NCI-H510A (cell line): Measurements from ENCODE around the gene MDFI.
A peak's percentile ranks its signal among the peaks of the same experiment; 100 is the strongest.

Experiments used
- DNase-seq: peaks from one replicate; lab custom pipeline; 2025; lab: John Stamatoyannopoulos, UW

MDFI gene

DNA sequence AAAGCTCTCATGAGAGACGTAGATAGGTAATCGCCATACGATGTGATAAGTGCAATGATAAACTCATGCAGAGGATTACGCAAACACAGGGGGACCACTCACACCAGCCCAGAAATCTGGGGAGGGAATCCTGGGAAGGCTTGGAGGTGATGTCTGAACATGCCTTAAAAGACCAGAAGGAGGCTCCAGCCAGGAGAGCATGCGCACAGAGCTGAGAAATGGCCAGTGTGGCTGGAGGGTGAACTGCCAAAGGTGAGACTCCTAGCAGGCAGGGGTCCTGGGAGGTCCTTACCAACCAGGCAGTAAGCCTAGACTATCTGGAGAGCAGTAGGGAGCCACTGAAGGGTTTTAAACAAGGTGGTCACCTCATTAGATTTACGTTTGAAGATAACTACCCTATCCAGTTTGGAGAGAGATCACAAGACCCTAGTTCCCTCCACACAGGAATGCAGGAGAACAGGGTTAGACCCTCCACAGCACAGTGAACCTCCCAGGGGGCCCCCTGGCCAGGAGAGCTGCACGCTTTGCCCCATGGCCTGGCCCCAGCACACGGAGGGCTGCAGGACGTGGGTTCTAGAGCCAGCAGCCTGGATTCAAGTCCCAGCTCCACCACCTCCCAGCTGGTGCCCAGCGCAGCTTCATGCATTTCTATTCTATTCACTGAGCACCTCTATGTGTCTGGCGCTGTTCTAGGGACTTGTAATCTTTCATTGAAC lies 13.1 kb downstream of the MDFI start:
- DNase-seq = no peak

DNA sequence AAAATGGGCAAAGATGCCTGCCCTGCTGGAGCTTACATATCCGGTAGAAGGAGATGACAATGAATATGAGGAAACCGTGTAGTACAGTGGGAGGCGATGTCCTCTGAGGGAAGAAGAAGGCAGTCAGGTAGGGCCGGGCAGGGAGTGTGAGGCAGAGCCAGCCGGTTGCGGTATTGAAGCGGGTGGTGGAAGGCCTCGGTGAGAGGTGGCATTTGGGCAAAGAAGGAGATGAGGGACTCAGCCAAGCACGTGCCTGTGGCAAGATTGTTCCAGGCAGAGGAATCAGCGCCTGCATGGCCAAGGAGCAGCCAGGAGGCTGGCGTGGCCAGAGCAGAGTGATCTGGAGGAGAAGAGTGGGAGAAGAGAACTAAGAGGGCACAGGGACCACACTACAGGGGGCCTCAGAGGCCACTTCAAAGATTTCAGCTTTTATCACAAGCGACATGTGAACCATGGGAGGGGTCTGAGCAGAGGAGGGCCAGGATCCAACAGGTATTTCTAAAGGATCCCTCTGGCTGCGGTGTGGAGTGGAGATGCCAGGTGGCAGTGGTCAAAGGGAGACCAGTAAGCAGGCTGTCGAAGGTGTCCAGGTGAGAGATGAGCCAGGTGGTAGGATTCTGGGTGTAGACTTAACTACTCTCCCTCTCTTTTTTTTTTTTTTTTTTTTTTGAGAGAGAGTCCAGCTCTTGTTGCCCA lies 13.8 kb downstream of the MDFI start:
- DNase-seq = no peak

DNA sequence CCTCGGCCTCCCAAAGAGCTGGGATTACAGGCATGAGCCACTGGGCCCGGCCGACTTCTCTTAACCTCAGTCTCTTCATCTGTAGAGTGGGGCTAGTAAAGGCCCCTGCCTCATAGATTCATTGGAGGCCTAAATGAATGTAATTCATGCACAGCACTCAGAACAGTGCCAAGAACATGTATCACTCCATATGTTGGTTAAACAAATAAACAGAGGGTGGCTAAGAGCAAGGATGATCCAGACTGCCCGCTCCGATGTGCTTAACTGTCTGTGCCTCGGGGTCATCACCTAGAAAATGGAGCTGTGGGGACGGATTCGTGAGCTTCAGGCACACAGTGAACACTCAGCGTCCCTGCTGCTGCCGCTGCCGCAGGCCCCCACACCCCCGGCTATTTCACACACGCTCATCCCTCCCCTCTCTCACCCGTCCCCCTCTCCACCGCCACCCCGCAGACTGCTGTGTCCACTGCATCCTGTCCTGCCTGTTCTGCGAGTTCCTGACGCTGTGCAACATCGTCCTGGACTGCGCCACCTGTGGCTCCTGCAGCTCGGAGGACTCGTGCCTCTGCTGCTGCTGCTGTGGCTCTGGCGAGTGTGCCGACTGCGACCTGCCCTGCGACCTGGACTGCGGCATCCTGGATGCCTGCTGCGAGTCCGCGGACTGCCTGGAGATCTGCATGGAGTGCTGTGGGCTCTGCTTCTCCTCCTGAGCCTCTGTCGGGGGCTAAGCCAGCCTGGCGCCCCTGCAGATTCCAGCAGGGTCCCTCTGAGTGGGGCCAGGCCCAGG lies 14.8 kb downstream of the MDFI start:
- peak; percentile 88 for DNase-seq

DNA sequence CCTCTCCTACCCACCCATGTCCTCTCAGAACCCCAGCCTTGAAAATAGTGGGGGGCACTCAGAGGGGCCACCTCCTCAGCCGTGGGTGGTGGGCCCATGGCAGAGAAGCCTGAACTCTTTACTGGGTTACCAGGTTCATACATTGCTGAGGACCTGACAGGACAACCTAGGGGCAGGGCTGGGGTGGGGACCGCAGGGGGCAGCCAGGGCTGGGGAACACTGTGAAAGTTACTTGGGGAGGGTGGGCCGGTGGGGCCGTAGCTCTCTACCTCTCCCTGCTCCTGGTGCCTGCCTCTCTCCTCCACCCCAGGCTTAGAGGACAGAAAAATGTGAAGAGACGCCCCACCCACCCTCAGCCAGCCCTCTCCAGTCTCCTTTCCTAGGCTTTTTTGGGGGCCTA lies 15.4 kb downstream of the MDFI start:
- DNase-seq = no peak

DNA sequence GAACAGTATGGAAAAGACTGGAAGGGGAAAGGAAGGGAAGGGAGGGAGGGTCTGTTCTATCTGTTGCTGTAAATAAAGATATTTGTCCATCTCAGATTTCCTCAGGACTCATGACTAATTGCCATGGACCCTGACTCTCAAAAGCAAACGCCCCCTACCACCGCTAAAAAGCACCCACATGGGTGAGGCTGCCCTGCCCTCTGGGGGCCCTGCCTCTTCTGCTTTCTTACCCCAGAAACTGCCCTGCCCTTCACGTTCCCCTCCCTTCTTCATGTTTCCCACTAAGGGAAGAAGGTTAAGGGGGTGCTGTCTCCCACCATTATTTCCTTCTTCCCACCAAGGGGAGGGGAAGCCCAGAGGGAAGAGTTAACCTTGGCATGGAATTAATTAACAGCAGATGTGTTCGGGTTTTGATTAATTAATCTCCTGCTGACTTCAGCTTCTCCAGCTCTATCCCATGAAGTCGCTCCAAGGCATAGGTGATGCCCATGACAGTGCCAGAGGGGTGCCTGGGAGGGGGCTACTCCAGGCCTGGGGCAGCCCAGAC lies 16.0 kb downstream of the MDFI start:
- DNase-seq = no peak

DNA sequence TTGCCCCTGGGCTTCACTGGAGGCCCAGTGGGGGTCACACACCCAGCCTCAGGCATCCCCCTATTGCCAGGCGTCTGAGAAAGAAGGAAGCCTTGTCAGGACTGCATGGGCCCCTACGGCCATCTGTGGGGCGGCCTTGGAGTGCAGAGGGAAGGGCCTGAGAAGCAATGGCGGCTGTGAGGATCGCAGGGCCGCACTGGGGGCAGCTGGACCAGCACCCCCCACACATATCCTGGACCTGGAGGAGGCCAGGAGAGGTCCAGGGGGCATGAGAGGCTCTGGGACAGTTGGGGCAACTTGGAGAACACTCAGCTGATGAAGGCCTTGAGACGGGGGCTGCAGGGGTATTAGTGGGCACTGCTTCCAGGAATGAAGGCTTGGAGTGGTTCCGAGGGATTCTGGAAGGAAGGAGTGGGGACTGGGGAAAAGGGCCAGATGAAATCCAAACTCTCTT lies 16.5 kb downstream of the MDFI start:
- DNase-seq = no peak

DNA sequence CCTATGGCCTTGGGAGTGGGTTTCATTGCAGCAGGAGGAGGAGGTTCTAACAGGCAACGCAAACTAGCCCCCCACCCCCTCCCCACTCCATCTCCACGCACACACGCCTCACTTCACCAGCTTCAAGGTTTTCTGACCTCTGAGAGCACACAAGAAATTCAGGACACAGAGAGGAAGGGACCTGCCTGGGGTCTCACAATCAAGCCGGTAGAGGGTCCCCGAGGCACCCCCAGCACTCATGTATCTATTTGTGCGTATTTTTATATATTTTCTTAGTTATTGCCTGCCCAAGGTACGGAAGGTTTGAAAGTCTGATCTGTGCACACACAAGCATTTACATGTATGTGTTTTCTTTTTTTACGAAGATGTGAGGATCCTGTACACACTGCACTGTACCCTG lies 16.9 kb downstream of the MDFI start:
- no peak for DNase-seq

DNA sequence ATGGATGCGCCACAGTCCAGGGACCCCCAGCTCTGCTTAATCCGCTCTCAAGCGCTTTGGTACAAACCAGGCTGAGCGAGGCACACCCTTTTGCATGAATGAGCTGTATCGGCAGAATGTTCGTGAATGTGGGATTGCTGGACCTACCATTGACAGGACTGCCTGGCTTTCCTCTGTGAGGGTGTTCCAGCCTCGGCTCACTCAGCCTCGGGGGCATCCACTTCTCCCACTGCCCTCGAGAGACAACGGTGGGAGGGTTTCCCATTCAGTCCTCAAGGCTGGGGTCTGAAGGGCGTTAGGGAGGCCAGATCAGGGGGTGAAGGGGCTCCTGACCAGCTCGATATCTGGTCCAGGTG lies 17.4 kb downstream of the MDFI start:
- no peak for DNase-seq

DNA sequence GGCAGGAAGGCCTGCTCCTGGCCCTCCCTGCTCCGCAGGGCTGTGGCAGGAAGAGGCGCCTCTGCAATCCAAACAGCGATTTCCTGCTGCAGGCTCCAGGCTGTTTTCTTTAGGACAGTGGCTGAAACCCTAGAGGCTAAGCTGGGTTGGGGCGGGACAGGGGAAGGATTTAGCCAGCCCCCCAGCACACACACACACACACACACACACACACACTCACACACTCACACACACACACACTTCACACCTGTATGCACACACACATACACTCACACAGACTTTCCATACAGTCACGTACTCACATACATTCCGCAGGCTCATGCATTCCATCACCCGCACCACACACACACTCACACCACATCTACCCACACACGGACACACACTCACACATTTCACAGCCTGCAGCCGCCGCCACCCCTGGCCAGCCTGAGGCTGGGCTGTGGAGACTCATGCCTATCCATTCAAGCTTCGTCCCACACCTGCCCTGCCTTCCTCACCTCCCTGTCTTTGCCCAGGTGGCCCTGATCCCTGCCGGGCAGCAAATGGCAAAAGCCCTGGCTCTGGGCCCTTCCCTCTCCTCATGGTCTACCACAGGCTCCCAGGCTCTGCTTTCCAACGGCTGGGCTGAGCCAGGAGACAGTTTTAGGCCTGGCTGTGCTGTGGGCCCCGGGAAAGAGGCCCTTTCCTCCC lies 17.9 kb downstream of the MDFI start:
- DNase-seq = peak; percentile 36

DNA sequence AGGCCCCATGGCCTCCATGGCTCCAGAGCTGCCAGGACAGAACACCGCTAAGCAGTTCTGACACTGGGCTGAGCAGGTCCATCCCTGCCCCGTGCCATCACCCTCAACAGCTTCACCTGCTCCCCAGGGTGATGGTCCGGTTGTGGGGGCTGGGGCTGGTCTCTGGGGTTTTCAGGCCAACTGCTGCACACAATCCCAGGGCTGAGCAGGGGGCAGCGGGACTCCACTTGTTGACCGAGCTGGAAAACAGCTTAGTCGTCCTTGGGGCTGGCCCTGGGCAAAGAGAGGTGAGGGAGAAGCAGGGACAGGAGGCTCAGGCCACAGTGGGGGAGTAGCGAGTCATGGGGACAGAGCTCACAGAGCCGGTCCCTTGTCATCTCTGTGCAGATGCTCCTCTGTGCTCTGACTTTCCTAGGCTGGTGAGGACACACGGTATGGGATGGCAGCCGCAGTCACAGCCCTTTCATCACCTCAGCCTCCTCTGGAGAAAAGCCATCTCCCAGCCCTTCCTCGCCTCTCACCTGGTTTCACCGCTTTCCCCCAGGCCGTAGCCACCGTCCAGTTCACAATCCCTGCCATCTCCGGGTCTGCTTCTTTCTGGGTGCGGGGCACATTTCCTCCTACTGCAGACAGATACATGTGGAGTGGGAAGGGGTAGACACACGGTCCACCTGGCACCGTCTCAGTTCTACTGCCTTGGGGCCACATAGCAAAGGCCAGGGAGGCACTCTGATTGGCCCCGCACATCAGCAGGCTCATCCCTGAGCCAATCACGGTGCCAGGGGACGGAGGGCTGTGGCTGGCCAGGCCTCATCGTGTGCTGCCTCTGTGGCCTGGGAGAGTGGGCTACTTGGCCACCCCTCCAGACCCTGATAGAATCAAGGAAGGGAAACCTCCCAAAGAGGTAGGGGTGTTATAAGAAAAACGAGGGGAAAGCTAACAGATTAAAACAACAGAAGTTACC lies 19.1 kb downstream of the MDFI start:
- no peak for DNase-seq

DNA sequence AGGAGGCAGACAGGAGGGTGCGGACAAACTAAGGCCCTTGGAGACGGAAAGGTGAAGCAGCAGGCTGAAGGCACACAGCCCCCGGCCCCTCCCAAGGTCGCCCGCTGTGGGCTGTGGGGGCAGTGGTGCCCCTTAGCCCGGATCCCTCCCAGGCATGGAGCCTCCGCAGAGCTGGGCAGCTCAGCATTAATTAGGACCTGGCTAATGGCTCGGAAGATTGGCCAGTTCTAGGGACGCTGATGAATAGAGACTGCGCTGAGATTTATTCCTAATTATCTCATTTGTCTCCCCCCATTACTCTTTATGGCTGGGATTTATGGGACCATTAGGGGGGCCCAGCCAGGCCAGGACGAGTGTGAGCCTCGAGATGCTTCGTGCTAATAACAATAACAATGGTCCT lies 20.4 kb downstream of the MDFI start:
- no peak for DNase-seq

DNA sequence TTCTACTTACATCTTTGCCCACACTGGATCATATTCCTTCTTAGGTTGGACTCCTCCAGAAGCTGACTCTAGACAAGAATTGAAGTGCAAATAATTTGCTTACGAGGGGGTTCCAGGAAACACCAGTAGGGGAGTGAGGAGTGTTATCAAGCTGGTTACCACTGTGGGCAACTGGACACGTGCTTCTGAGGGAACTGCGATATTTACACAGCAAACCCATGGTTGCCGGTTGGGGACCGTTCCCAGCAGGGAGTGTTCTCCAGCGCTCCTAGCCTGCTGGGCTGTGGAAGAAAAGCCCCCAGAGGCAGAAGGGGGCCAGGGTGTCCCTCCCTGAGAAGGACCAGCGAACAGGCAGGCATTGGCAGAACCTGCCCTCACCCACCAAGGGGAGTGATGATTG lies 21.7 kb downstream of the MDFI start:
- no peak for DNase-seq

DNA sequence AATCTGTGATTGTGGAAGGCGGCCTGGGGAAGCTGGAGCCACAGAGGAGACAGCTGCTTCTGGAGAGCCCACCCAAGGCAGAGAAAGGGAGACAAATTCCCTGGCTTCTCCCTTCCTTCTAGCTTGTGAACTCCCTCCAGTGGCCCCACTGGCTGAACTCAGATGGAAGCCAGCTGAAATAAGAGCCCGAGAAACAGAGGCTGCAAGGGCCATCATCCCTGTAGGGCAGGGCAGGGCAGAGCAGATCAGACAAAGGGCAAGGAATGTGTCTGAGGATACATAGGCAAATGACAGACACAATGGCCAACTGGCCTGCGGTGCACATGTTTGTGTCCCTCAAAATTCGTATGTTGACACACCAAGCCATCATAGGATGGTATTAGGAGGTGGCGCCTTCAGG lies 25.3 kb downstream of the MDFI start:
- no peak for DNase-seq

DNA sequence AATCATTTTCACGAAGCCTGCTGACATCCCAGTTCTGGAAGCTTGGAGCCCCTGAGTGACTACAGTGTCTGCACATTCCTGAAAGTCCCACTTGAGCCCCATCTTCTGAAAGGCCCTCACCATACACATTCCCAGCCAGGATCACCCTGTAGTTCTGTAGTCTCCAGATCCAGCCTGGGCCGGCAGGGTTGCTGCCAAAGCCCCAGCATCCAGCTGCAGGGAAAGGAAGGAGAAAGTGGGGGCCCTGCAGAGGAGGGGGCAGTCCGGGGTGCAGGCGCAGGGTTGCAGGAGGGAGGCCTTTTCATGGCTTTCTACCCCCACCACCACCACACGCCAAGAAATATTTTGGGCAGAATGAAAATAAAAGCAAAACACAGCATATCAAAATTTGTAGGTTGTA lies 26.0 kb downstream of the MDFI start:
- no peak for DNase-seq

DNA sequence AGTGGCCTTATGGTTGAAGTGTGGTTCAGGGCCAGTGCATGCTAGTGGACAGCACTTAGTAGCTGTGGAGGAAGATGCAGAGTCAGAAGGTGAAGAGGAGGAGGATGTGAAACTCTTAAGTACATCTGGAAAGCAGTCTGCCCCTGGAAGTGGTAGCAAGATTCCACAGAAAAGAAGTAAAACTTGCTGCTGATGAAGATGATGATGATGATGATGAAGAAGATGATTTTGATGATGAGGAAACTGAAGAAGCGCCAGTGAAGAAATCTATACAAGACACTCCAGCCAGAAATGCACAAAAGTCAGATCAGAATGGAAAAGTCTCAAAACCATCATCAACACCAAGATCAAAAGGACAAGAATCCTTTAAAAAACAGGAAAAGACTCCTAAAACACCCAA lies 28.9 kb downstream of the MDFI start:
- no peak for DNase-seq

DNA sequence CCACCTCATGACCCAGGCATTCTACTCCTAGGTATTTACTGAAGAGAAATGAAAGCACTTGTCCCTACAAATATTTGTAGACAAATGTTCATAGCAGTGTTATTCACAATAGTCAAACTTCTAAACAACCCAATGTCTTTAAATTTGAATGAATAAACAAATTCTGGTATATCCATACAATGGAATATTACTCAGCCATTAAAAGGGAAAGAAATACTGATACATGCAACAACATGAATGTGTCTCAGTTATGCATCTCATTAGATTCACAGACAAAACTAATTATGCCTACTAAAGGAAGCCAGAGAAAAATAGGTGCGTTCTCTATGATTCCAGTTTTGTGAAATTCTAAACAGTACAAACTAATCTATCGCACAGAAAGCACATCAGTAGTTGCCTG lies 30.7 kb downstream of the MDFI start:
- DNase-seq = no peak

DNA sequence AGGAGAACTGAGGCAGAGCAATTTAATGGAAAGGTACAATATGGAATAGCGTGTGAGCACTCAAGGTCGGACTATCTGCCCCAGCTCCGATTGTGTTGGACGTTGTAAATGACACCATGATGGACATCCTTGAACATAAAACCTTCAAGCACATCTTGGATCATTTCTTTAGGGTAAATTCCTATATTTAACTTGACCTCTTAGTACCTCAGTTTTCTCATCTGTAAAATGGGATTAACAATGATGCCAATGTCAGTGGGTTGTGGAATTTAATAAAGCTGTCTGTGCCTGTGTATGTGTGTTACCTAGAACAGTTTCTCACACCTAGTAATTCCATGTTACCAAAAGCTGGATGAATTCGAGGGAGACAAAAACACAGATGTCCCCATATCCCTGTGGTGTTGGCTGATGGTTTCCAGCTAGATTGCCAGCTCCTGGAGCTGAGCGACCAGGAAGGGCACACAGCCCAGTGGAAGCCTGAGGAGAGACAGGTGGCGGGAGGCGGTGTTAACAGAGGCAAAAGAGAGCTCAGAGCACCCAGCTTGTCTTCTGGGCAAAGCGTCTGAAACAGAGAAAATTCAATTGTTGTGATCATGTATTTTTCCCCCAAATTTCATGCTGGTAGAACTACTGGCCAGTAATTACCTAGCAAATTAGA lies 32.6 kb downstream of the MDFI start:
- no peak for DNase-seq

DNA sequence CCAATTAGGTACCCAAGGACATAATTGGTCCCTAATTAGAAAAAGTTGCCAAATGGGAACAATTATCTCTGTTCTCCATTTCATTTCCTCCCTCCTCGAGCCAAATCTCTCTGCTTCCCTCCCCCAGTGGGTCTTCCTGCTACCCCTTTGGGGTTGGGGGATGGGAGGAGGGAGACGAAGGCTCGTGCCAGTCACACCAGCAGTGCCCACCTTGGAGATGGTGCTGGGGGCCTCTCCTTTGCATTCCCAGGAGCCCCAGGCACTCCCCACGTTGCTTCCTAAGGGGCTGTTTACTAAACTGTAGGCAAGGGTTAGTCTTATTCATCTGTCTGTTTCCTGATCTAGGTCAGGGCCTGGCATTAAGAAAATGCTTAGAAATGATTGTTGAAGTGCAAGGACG lies 33.1 kb downstream of the MDFI start:
- no peak for DNase-seq

DNA sequence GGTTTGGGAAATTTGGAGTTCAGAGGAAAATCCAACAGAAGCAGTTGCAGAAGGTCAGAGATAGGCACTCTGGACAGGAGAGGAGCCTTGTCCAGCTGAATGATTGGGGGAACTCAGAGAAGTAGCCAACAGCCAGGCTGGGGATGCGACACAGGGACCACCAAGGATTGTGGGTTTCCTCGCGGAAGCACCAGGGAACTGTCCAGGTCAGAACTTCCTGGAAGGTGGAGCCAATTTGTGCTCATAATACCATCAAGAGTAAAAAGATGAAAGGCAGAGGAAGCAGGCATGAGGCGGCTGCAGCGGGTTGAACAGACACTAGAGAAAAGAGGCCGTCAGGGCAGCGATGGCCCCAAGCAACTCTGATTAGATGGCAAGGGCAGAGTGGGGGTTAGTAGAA lies 33.7 kb downstream of the MDFI start:
- no peak for DNase-seq
